Hematopoietic multipotent progenitor cell (in vitro differentiated cells): Measurements from ENCODE around the gene ZPBP2. TPM values are rescaled to one million over a fixed set of nuclear protein-coding genes. Genes with fewer than 3 reads are reported as not detected.
A peak's percentile ranks its signal among the peaks of the same experiment; 100 is the strongest.

Experiments
- DNase-seq, 3 donors: peaks; one replicate each; pipeline ENCODE4 v3.0.0-alpha.2; 2011 to 2015; ENCODE audit warnings: low read depth in 2 of 3, low spot score in 2 of 3
- small RNA-seq: library from RNA; depleted of rRNA; stranded (forward); fragments of <200 nt; gene quantifications from one replicate; pipeline ENCODE3, GENCODE V24; 2012
- total RNA-seq: library from RNA; depleted of rRNA; stranded (reverse); fragments of >200 nt; gene quantifications from one replicate; pipeline ENCODE4 v1.2.3, GENCODE V29; 2012

ZPBP2 gene
- total RNA-seq, 1 donor = not detected

DNA sequence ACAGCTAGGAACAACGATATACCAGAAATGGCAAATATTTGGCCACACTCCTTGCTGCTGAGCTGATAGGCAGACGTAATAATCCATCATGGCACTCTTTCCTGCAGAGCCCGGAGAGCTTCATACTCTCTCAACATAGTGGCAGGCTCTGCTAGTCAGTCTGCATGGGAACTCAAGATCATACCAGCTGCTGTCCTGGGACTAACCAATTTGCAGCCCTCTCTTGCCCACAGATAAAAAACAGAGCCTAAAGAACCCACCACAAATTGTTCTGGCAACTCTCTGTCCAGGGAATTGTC is 36.9 kb downstream of the ZPBP2 start:
- DNase-seq = no peak

DNA sequence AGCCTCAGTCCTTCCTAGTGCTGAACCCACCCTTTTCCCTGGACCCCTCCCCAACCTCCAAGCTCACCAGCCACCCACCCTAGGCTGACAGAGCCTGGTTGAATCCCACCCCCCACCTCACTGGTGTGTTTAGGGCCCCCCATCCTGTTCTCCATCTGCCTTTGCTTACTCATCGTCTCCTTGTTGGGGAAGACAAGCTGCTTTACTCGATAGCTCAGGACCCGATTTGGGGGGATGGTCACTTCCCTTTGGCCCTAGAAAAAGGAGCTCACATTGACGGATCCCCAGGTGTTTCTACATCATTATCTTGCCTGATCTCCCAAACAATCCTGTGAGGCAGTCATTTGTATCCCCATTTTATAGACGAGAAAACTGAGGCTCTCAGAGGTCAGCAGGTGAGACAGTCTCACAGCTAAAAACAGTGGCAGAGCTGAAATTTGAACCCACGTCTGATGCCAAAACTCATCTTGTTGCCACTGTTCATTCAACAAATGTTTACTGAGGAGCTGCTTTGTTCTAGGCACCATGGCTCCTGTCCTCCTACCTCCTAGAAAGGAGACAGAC is 40.9 kb downstream of the ZPBP2 start:
- DNase-seq = no peak

DNA sequence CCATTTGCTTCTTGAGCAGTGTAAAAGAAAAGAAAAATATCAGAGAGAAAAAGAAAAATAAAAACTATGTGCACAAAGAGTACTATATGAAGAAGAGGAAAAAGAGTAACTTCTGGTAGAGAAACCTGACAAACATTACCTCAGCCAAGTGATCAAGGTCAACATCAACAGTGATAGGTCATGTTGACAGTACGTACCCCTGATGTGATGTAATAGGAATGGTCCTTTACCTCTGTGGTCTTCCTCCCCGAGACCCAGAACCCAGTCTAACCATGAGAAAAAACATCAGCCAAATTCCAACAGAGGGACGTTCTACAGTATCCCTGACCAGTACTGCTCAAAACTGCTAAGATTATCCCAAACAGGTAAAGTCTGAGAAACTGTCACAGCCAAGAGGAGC is 46.0 kb downstream of the ZPBP2 start:
- no peak for DNase-seq

DNA sequence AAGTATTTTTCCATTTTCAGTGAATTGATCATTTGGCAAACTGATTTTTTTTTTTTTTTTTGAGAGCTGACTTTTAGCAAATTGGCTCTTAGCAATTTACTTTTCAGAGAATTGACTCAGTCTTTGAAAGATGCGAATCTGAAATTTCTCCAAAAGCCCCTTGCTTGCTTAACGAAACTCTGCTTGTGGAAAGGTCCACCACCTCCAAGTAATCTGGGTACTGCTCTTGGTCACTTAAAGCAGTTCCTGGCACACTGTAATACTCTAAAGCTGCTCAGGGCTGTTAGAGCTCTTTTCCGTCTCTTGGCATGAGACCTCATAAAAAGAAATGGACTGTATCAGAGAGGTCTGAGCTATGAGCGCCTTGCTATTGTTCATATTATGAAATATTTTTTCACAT is 47.6 kb downstream of the ZPBP2 start:
- DNase-seq = no peak

- DNase-seq = no peak
Observed at GRCh38 chr17:39916918-39917317, 48.9 kb downstream of the ZPBP2 start.

DNA sequence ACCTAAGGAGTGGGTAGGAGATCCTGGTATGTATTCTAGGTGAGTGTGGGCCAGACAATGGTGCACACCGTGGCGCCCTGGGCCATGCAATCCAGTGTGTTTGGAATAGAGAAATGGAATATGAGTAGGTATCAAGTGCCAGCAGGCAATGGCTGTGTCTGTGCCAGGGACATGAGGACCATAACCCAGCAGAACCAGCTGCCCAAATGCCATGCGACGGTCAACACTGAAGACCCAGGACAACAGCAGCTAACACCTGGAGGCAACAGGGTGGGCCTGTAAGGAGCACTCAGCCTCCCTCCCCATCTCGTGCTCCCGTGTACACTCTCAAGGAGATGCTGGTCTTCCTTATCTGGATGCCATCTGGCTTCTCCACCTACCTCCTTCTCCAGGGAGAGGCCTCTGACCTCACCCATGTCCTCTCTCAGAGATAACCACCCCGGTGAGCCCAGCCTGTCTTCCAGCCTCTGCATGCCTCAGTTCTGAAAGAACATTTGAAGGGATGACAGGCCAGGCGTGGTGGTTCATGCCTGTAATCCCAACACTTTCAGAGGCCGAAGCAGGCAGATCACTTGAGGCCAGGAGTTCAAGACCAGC is 51.2 kb downstream of the ZPBP2 start:
- no peak for DNase-seq

DNA sequence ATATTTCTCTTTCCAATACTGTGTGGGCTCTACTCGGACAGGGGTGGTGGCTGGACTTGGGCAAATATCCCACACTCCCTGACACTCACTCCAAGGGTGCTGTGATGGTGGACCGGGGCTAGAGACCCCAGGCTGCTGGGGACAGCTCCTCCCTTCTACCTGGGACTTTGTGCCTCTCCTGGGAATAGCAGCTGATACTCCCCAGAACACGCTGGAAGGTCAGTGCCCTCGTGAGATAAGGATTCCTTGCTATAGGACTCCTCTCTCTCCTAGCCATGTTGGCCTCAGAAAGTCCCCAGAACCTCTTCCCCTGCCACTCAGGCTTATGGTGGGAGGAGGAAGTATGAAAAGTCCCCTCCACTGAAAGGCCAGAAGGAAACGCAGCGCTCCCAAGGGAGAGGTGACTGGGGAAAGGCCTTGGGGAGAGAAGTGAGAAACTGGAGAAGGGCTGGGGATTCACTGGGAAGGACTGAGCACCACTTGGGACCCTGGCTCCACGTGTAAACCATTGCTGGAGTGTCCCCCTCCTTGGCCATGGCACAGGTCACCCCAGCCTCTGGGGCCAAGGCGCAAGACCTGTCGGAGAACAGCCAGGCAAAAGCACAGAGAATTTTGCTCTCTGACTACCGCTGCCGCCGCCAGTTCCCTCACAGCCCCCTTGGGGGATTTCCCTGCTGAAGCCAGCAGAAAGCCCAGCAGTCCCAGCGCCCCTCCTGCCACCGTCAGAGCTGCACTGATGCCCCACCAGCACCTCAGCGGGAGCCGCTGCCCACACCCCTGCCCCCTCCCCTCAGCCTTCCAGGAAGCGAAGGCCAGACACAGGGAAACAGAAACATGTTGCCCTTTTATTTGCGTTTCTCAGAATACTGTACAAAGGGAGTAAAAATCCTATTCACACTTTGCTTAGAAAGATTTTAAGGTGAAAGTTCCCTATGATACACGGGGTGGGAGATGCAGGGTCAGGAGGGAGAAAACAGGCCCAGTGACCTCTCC is 52.5 kb downstream of the ZPBP2 start:
- DNase-seq = peak in 2 of 3 donors; percentile 21 to 42

DNA sequence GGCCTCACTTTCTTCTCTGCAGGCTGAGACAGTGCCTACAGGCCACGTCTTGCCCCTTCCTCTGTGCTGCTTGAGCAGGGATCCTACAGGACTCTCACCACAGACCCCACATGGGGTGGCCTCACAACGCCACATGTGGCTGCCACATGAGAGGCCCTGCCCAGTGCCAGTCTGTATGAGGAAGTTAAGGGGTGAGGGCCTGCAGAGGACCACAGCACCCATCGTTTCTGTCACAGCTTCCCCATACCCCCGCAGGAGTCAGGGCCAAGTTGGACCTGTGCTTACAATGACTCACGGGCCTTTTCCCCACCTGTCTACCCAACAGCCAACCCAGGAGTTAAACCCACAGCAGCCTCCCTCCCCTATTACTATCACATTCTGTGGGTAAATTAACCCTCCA is 53.3 kb downstream of the ZPBP2 start:
- peak in 2 of 3 donors; percentile 16 to 42 for DNase-seq

- no peak for DNase-seq
Observed at GRCh38 chr17:39922006-39922405, 54.0 kb downstream of the ZPBP2 start.

DNA sequence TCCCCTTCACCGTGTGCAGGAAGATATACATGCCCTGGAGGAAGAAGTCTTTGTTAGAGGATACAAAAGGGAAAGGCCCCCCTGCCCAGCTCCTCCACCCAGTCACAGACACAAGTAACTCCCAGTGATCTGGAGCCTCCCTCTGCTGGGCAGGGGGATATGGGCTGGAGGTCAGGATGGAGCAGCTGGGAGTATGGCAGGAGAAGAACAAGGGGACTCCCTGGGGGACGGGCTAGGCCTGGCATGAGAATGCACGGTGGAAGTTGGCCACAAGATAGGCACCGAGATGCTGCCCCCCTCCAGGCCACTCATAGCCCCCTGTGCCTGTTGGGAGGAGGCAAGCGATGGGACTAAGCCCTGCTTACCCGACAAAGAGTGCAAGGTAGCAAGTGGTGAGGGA is 55.2 kb downstream of the ZPBP2 start:
- DNase-seq = no peak

GRCh38 chr17:39923836-39924690 is 56.1 kb downstream of the ZPBP2 start:
- DNase-seq = no peak

GRCh38 chr17:39924691-39925055 is 56.7 kb downstream of the ZPBP2 start:
- no peak for DNase-seq

DNA sequence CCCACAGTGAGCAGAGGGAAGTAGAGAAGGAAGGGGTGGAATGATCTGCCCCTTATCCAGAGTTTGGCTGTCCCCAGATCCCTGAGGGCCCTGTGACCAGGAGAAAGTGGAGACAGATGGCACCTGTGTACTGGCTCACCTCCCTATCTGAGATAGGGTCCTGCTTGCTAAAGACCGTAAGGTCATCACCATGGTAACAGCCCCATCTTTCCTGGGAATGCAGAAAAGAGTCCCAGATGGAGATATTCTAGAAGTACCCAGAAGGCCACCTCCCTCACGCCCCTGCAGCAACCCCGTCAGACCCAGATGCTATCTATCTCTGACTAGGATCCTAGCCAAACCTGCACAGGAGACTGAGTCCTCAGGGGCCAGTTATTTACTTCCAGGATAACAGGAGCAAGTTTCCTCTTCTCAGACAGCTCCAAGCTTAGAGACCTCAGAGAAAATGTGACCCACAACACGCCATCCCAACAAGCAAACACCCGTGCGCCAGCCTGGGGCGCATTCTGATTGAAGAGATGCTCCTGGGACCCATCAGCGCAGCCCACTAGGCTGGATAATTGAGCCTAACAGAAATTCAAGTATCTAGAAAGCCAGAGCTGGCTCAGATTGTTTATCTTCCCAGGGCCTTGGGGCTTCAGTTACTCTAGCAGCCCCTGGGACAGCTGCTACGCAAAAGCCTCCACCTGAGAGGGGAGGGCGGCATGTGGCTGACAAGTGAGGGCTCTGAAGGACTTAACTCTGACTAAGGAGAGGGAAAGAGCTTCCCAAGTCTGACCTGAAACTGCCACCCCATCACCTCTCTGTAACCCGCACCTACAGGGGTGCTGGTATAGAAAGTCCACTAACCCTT is 57.5 kb downstream of the ZPBP2 start:
- DNase-seq = no peak

- no peak for DNase-seq
Observed at GRCh38 chr17:39926135-39926587, 58.2 kb downstream of the ZPBP2 start.

DNA sequence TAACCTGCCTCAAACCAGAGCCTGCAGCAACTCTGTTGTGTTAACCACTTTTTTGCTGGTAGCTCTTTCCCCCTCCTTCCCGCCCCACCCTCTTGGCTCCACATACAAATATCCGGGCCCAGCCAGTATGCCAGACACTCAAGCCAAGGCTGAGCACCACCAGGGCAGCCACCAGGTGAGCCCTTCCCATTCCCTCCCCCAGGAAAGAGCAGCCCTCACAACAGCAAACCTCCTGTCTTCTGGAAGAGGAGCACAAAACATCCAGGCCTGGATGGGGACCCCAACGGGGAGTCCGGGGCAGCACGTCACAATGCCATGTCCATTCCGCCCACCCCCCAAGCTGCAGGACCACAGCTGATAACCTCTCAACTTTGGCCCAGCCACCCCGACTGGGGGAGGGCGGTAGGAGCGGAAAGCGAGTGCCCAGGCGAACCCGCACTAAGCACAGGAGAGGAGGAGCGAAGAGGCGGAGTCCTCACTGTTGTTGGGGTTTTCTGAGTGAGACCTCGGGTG is 58.6 kb downstream of the ZPBP2 start:
- peak; percentile 22 to 43 (median 24) for DNase-seq

Small RNAs within 50 kb of the gene (small RNA-seq; reads per million reads assigned to genes)
- gene AC090844.1 = not detected

Other genes starting within 250 kb of the ZPBP2 start
- gene PPP1R1B, start 241.2 kb upstream of the ZPBP2 start, total RNA-seq = not detected
- 47.1 TPM for gene STARD3, start 231.1 kb upstream of the ZPBP2 start, total RNA-seq
- 0.81 TPM for gene TCAP, start 202.9 kb upstream of the ZPBP2 start, total RNA-seq
- 3.8 TPM for gene PNMT, start 199.7 kb upstream of the ZPBP2 start, total RNA-seq
- 27.7 TPM for gene PGAP3, start 180.1 kb upstream of the ZPBP2 start, total RNA-seq
- gene ERBB2, start 168.1 kb upstream of the ZPBP2 start, total RNA-seq = 7.5 TPM
- 16.7 TPM for gene MIEN1, start 137.7 kb upstream of the ZPBP2 start, total RNA-seq
- not detected for gene GRB7, start 130.3 kb upstream of the ZPBP2 start, total RNA-seq
- gene IKZF3, start 3.9 kb upstream of the ZPBP2 start, total RNA-seq = 0.81 TPM
- gene GSDMB, start 50.4 kb downstream of the ZPBP2 start, total RNA-seq = 2.2 TPM
- gene ORMDL3, start 59.4 kb downstream of the ZPBP2 start, total RNA-seq = 39.3 TPM
- gene LRRC3C, start 59.5 kb downstream of the ZPBP2 start, total RNA-seq = under 0.01 TPM
- not detected for gene GSDMA, start 94.8 kb downstream of the ZPBP2 start, total RNA-seq
- 120 TPM for gene PSMD3, start 112.6 kb downstream of the ZPBP2 start, total RNA-seq
- gene CSF3, start 147.2 kb downstream of the ZPBP2 start, total RNA-seq = under 0.01 TPM
- gene MED24, start 186.2 kb downstream of the ZPBP2 start, total RNA-seq = 96.9 TPM
- 31.0 TPM for gene THRA, start 194.8 kb downstream of the ZPBP2 start, total RNA-seq
- 1.6 TPM for gene NR1D1, start 232.4 kb downstream of the ZPBP2 start, total RNA-seq